Fibroblast of skin of left quadriceps (primary cell): Measurements from ENCODE around the gene ZSCAN4.
A peak's percentile ranks its signal among the peaks of the same experiment; 100 is the strongest.

Experiments
- DNase-seq, 2 experiments: peaks; one replicate each; pipeline ENCODE4 v3.0.0-alpha.2; 2013; ENCODE audit warnings: low read depth in 2 of 2

Gene ZSCAN4

GRCh38 chr19:57682226-57682766 lies 13.6 kb downstream of the ZSCAN4 start:
- DNase-seq: no peak

- no peak for DNase-seq
Measured at GRCh38 chr19:57686727-57687126, 18.0 kb downstream of the ZSCAN4 start.

- no peak for DNase-seq
Measured at GRCh38 chr19:57687363-57688010, 18.8 kb downstream of the ZSCAN4 start.

GRCh38 chr19:57688011-57688763 lies 19.5 kb downstream of the ZSCAN4 start:
- DNase-seq: no peak

- no peak for DNase-seq
Measured at GRCh38 chr19:57689750-57690149, 21.0 kb downstream of the ZSCAN4 start.

- no peak for DNase-seq
Measured at GRCh38 chr19:57701625-57702024, 32.9 kb downstream of the ZSCAN4 start.

- DNase-seq: no peak
Measured at GRCh38 chr19:57706346-57706745, 37.6 kb downstream of the ZSCAN4 start.

GRCh38 chr19:57708641-57709361 lies 40.1 kb downstream of the ZSCAN4 start, which contains the start of gene ZNF154:
Gene ZNF154 (minus strand): TSS chr19:57709204. CDS start chr19:57708971, 233 bp downstream.
- DNase-seq: peak; percentile 31 to 38

GRCh38 chr19:57709616-57710015 lies 40.9 kb downstream of the ZSCAN4 start:
- DNase-seq: no peak

- no peak for DNase-seq
Measured at GRCh38 chr19:57712222-57712621, 43.5 kb downstream of the ZSCAN4 start.

- no peak for DNase-seq
Measured at GRCh38 chr19:57719424-57719823, 50.7 kb downstream of the ZSCAN4 start.

GRCh38 chr19:57719901-57720519 lies 51.3 kb downstream of the ZSCAN4 start:
- DNase-seq: no peak

- no peak for DNase-seq
Measured at GRCh38 chr19:57720878-57721277, 52.1 kb downstream of the ZSCAN4 start.
